A673 (cell line): ENCODE data around the gene SPRTN. TPM values are rescaled to one million over a fixed set of nuclear protein-coding genes. Genes with fewer than 3 reads are reported as not detected.

Source experiments
- BruUV-seq: library from RNA; stranded (reverse); fragments of 400-500 nt; replicated peaks from 2 replicates; lab custom pipeline; 2021; lab: Mats Ljungman, UMichigan
- CTCF ChIA-PET: fragments of 300-600 bp; sonication (Branson Sonifier 250); formaldehyde crosslinking; loops from one replicate; lab custom pipeline; 2022; ENCODE audit warnings: antibody characterized with exemption; lab: Charles Lee
- POLR2A ChIA-PET: fragments of 300-600 bp; sonication (Branson Sonifier 250); formaldehyde crosslinking; loops from one replicate; lab custom pipeline; 2022; ENCODE audit warnings: antibody characterized with exemption; ENCODE audit not compliant: low non-redundant PET; lab: Charles Lee
- DNase-seq: peaks from one replicate; pipeline ENCODE4 v3.0.0-alpha.2; 2015; ENCODE audit warnings: low spot score
- H3K27ac ChIP-seq: fragments of 200-600 bp; sonication (generic); 2 replicates; pipeline ENCODE4 v1.5.1; 2016; ENCODE audit warnings: mixed run types, low read depth, mild to moderate bottlenecking, mixed read lengths, antibody characterized with exemption, low read length; ENCODE audit not compliant: poor library complexity, severe bottlenecking
- H3K27me3 ChIP-seq: fragments of 200-600 bp; sonication (generic); replicated peaks from 2 replicates; pipeline ENCODE4 v1.6.1; 2017; ENCODE audit warnings: mixed run types, low read depth, mild to moderate bottlenecking, mixed read lengths, antibody characterized with exemption, low read length; ENCODE audit not compliant: insufficient read depth, poor library complexity
- H3K36me3 ChIP-seq: fragments of 200-600 bp; sonication (generic); 2 replicates; pipeline ENCODE4 v1.6.1; 2016; ENCODE audit warnings: mixed run types, mild to moderate bottlenecking, mixed read lengths, antibody characterized with exemption, low read length; ENCODE audit not compliant: insufficient read depth, poor library complexity, severe bottlenecking
- H3K4me1 ChIP-seq: fragments of 200-600 bp; sonication (generic); 2 replicates; pipeline ENCODE4 v1.6.1; 2017; ENCODE audit warnings: mixed run types, mild to moderate bottlenecking, mixed read lengths, antibody characterized with exemption, low read length; ENCODE audit not compliant: insufficient read depth, poor library complexity, severe bottlenecking
- H3K4me3 ChIP-seq: fragments of 200-600 bp; sonication (generic); 2 replicates; pipeline ENCODE4 v1.5.1; 2016; ENCODE audit warnings: low read depth, mixed run types, mild to moderate bottlenecking, mixed read lengths, low read length; ENCODE audit not compliant: poor library complexity, severe bottlenecking
- H3K9me3 ChIP-seq: fragments of 200-600 bp; sonication (generic); 2 replicates; pipeline ENCODE4 v1.6.1; 2016; ENCODE audit warnings: mixed run types, low read depth, mild to moderate bottlenecking, mixed read lengths, antibody characterized with exemption, low read length; ENCODE audit not compliant: poor library complexity, severe bottlenecking
- EZH2 ChIP-seq: fragments of 200-600 bp; sonication (generic); IDR thresholded peaks from 2 replicates; pipeline ENCODE4 v1.6.1; 2017; ENCODE audit warnings: borderline replicate concordance, low read depth, mild to moderate bottlenecking, mixed read lengths, antibody characterized with exemption, low read length; ENCODE audit not compliant: poor library complexity, severe bottlenecking
- intact Hi-C: fragments of 100-400 bp; cut with micrococcal nuclease; formaldehyde crosslinking; loops from one replicate; pipeline ENCODE4 v1.10.0; 2022; ENCODE audit not compliant: unreplicated experiment
- total RNA-seq: library from RNA; stranded (reverse); gene quantifications from 2 replicates; pipeline ENCODE4 v1.2.3, GENCODE V29; 2021
- TF ChIP-seq, protein P1 (sequence below): fragments of 300-800, 200-600 bp; sonication (generic); conservative IDR thresholded peaks from 2 replicates; pipeline ENCODE4 v1.5.1; 2017; ENCODE audit warnings: low read depth, mild to moderate bottlenecking, antibody characterized with exemption, low read length, moderate library complexity, mixed read lengths

Gene SPRTN
- total RNA-seq, 1 experiment from 2014 or later, result 27.2 TPM

DNA sequence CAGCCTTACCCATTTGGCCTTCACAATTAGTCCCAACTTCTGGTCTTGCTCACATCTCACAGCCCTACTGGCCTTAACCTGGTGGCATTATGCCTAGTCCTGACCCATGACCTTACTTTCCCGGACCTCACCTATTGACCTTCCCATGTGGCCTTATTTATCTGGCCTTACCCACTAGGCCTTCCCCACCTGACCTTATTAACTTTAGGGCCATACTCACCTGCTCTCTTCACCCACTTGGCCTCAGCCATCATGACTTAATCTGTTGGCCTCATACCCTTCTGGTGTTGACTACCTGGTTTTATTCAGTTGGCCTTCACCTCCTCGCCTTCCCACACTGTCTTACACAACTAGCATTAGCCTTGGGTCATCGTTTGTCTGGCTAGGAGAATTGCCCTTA is 36.1 kb upstream of the SPRTN start:
- Histone ChIP-seq H3K9me3 (no peaks in the 10 kb centered on the region), H3K36me3 (no peaks in the 10 kb centered on the region), H3K4me3 (no peak overlapping the region), H3K27ac (no peak overlapping the region), H3K27me3 (no peaks in the 10 kb centered on the region), H3K4me1 (no peaks in the 10 kb centered on the region)
- TF ChIP-seq EZH2, result no peak
- TF ChIP-seq, protein P1, sequence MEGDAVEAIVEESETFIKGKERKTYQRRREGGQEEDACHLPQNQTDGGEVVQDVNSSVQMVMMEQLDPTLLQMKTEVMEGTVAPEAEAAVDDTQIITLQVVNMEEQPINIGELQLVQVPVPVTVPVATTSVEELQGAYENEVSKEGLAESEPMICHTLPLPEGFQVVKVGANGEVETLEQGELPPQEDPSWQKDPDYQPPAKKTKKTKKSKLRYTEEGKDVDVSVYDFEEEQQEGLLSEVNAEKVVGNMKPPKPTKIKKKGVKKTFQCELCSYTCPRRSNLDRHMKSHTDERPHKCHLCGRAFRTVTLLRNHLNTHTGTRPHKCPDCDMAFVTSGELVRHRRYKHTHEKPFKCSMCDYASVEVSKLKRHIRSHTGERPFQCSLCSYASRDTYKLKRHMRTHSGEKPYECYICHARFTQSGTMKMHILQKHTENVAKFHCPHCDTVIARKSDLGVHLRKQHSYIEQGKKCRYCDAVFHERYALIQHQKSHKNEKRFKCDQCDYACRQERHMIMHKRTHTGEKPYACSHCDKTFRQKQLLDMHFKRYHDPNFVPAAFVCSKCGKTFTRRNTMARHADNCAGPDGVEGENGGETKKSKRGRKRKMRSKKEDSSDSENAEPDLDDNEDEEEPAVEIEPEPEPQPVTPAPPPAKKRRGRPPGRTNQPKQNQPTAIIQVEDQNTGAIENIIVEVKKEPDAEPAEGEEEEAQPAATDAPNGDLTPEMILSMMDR, result no peak
- POLR2A ChIA-PET, result no interaction called here
- CTCF ChIA-PET, result no interaction called here
- DNase-seq, result no peak
- BruUV-seq, result no TSS peak
- intact Hi-C loops, result no loop called here

DNA sequence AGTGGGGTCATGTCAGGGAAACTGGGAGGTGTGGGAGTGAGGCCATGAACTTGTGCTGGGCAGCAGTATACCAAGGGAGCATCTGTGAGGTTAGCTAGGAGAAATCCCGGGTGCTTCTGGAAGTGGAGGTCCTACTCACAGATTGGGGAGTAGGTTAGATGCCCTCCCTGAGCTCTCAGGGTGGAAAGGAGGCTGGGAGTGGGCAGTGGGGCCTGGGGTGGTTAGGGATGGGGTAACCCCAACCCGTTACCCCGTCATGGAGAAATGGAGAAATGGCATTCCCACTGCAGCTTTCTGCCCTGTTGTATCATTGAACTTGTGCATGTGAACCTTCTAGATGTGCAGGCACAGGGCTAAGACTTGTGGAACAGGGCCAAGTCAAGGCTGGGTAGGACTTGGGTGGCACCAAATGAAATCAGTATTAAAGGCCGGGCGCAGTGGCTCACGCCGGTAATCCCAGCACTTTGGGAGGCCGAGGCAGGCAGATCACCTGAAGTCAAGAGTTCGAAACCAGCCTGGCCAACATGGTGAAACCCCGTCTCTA is 27.6 kb upstream of the SPRTN start:
- POLR2A ChIA-PET, result no interaction called here
- no peak for DNase-seq
- Histone ChIP-seq H3K9me3 (no peaks in the 10 kb centered on the region), H3K27ac (no peak overlapping the region), H3K36me3 (no peaks in the 10 kb centered on the region), H3K4me3 (no peak overlapping the region), H3K27me3 (no peaks in the 10 kb centered on the region), H3K4me1 (no peaks in the 10 kb centered on the region)
- no peak for TF ChIP-seq EZH2
- TF ChIP-seq, protein P1, result no peak
- intact Hi-C loops, result no loop called here
- CTCF ChIA-PET, result no interaction called here
- BruUV-seq, result no TSS peak

DNA sequence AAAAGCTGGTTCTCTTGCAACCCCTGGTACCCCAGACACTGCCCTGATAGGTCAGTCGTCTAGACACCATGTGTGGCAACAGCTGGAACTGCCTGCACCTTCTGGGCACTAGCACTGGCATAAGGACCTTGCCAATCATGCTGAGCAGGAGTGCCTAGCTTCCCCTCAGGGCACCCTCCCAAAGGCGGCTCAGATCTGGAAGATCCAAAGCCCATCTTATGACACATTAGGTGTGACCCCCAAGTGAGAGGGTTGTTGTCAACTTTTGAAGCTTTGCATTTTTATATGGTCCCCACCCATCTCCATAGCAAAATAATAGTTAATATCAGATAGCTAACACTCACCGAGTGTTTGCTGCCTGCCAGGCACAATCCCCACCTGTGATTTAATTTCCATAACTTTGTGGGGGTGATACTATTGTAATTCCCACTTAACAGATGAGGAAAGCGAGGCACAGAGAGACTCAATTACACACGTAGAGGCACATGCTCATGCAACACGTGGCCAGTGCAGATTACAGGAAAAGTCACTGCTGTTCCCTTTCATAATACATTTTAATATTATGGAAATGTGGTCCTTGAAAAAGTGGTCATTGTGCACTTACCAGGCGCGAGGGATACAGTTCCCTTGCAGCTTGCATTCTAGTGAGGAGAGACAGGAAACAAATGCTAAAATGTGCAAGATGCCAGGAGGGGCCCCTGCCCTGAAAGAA is 26.2 kb upstream of the SPRTN start:
- CTCF ChIA-PET, result no interaction called here
- Histone ChIP-seq H3K4me3 (no peak overlapping the region), H3K4me1 (no peaks in the 10 kb centered on the region), H3K9me3 (no peaks in the 10 kb centered on the region), H3K36me3 (no peaks in the 10 kb centered on the region), H3K27me3 (no peaks in the 10 kb centered on the region), H3K27ac (no peak overlapping the region)
- intact Hi-C loops, result no loop called here
- POLR2A ChIA-PET, result no interaction called here
- no peak for DNase-seq
- BruUV-seq, result no TSS peak
- no peak for TF ChIP-seq EZH2
- TF ChIP-seq, protein P1, result no peak
